Mesenteric fat pad (tissue), 1 donor: Measurements from ENCODE around the gene LRRC74A. TPM values are rescaled to one million over a fixed set of nuclear protein-coding genes. Genes with fewer than 3 reads are reported as not detected.

ENCODE experiments used
- DNase-seq: peaks from one replicate; pipeline ENCODE4 v3.0.0-alpha.2; 2020; ENCODE audit warnings: low spot score
- total RNA-seq: library from RNA; stranded (reverse); fragmentation: NEBNext Ultra II Directional; extraction: Animal tissue kit (Norgen Biotek cat#: 25700); gene quantifications from one replicate; pipeline ENCODE4 v1.2.1, GENCODE V29; 2021
- donor health status: DM: yes; HTN: yes; CAD: no.

LRRC74A gene
- total RNA-seq, 1 donor from 2014 or later = not detected

GRCh38 chr14:76808990-76809389 is 17.2 kb upstream of the LRRC74A start:
- DNase-seq = no peak

DNA sequence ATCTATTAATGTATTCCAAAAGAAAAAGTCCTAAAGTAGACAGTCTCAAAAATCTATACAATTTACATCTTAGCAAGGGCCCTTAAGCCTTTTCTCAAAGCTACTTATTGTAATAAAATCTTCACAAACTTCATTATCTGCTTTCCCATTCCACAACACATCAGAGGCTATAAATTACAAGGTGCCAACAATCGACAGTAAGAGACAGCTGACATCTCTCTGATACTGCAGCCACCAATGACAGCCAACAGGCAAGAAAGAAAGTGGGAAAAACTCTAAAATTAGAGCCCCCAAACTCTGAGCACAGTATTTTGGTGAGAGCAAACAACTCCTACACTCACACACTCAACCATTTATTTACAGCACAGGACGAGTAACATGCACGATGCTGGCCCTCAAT is 15.7 kb upstream of the LRRC74A start:
- DNase-seq = no peak

- DNase-seq = no peak
Measured at GRCh38 chr14:76810953-76811400, 15.2 kb upstream of the LRRC74A start.

DNA sequence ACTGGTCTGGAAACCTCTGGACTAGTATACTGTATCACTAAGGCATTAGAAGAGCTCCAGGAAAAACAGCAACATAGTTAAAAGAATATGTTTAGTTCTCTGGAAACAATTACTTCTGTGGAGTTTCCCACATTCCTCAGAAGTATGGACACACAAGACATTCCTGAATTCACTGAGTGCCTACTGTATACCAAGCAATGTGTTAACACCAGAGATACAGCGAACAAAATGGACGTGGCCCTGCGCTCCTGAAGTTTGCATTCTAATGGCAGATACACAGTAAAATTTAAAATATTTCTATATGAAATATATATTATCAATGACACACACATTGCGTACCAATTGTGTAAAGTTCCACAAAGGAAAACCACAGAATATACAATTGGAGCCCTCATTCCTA is 14.6 kb upstream of the LRRC74A start:
- no peak for DNase-seq

- DNase-seq = no peak
Measured at GRCh38 chr14:76812093-76812421, 14.2 kb upstream of the LRRC74A start.

GRCh38 chr14:76812422-76813383 is 13.5 kb upstream of the LRRC74A start, which contains the start of gene ANGEL1:
Gene ANGEL1 (minus strand): TSS chr14:76812882. CDS start chr14:76812827, 55 bp downstream.
- DNase-seq = peak; percentile 99

DNA sequence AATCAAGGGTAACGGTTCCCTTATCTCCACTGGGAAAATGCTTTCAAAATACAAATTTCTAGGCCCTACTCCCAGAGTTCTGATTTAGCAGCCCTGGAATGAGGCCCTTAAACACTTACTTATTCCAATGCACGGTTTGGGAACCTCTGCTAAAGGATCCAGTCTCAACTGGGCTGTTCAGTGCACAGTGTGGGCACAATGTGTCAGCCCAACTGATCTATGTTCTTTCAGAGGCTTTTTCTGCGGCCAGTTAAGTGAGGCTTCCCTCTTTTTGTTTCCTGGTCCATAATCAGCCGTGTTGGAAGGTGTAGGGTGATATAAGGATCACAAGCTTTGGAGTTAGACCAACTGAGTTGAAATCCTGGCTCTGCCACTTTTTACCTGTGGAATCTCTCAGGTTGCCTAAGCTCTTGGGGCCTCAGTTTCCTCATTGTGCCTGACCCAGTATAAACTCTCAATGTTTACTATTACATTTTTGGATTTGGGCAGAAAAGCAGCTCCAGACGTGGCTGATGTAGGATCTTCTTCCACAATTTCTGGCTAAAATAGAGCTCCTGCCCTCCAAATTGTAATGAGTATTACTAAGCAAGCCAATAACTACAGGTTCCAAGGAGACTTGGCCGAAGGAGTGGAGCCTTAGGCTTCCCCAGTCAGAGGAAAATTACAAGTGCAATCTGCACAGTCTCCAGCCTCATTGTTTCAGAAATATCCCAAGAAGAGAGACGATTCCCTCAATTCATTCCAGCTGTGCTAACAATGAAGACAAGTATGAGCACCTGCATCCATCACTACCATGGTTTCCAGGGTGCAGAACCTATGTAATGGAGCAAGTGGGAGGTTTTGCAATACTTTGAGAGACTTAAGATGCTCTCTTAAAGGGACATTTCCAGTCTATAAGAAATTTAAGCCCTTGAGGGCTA is 11.2 kb upstream of the LRRC74A start:
- no peak for DNase-seq

GRCh38 chr14:76820700-76821099 is 5.5 kb upstream of the LRRC74A start:
- no peak for DNase-seq

GRCh38 chr14:76827696-76828296 is 1.6 kb downstream of the LRRC74A start:
- DNase-seq = no peak

- no peak for DNase-seq
Measured at GRCh38 chr14:76828339-76829012, 2.3 kb downstream of the LRRC74A start.

- no peak for DNase-seq
Measured at GRCh38 chr14:76829013-76829365, 2.8 kb downstream of the LRRC74A start.

- no peak for DNase-seq
Measured at GRCh38 chr14:76829650-76830421, 3.6 kb downstream of the LRRC74A start.

GRCh38 chr14:76830556-76830955 is 4.3 kb downstream of the LRRC74A start:
- DNase-seq = no peak

DNA sequence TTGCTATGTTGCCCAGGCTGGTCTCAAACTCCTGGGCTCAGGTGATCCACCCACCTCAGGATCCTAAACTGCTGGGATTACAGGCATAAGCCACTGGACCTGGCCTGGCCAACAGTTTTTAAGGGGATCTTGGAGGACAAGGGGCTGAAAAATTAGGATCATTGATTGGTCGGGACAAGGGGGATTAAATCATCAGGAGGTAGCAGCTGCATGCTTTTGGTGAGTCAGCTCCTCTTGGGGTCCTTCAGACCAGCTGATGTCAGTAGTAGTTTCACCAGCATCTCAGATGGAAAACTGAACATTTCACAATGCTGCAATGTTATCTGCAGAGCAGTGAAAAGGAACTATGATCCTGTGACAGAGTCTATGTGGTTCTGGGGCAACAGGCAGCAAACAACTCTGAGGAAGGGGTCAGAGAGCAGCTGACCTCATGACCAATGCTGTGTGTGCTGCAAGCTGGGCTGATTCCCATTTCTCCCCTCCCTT is 6.3 kb downstream of the LRRC74A start:
- DNase-seq = no peak

GRCh38 chr14:76833011-76833410 is 6.8 kb downstream of the LRRC74A start:
- no peak for DNase-seq

DNA sequence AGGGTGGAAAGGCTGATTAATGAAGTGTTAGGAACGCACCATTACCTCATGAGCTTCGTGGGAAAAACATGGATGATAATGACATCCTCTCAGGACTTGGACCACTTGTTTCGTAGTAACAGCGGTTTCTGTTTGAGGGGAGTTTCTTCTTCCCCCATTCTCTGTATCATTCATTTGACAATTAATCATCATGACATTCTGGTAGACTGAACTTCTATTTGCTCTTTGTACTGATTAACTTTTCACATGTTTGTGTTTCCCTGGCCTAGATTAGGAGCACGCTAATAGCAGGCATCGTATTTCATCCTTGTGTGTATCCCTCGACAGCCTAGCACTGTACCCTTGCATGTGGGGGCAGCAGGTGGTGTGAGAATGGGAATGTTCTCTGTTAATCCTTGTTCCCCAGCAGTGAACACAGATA is 8.0 kb downstream of the LRRC74A start:
- no peak for DNase-seq

DNA sequence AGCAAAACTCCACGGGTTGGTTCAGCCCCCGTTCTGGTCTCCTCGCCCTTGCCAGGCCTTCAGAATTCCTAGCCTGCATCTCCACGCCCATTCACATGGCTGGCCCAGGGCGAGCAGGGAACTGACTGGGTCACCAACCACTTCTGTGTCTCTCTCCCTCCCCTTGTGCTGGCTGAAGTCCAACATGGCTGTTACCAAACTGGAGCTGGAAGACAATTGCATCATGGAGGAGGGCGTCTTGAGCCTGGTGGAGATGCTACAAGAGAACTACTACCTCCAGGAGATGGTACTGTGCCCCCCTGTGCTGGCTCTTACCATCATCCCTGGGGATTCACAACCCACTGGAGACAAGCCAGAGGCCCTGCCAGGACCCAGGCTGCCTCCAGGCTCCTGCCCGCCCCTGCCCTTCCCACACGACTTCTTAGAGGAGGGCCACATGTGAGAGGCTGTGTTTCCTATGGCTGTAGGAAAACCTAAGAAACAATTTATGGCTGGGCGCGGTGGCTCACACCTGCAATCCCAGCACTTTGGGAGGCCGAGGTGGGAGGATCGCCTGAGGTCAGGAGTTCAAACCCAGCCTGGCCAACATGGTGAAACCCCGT is 9.9 kb downstream of the LRRC74A start:
- no peak for DNase-seq

DNA sequence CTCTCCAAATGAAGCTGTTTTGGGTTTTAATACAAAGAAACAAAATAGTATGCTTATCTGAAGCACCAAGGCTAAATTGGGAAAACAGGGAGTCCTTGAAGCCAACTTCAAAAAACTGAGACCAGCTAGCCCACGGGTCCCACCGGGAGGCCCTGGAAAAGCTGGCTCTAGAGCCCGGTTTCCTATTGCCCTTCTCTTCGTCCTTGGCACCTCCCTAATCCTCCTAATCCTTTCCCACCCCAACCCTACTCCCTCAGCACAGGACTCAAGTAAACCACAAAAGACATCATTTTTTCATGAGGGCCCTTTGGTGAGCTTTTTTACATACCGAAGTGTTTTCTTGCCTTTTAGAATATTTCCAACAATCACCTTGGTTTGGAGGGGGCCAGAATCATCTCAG is 11.3 kb downstream of the LRRC74A start:
- DNase-seq = no peak

- DNase-seq = no peak
Measured at GRCh38 chr14:76842414-76842813, 16.2 kb downstream of the LRRC74A start.

DNA sequence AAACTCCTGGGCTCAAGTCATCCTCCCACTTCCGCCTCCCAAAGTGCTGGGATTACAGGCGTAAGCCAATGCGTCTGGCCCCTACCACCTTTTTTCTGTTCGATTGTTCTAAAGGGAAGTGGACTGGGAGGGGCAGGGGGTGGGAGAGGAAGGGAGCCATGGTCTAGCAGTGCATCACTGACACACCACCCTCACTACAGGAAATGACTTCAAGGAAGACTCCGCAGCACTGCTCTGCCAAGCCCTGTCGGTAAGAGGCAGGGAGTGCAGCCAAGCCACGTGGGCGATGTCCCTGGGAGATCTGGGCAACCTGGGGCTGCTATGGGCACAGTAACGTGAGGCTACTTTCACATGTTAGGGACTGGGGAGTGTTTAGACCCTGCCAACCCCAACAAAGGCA is 18.0 kb downstream of the LRRC74A start:
- no peak for DNase-seq
